Adrenal gland (tissue), 12 donors: ENCODE measurements around the gene COL1A2. TPM values are rescaled to one million over a fixed set of nuclear protein-coding genes. Genes with fewer than 3 reads are reported as not detected.

ENCODE experiments used
- DNase-seq, 7 donors: peaks; one replicate each; pipeline ENCODE4 v3.0.0-alpha.2; 2019 to 2020
- H3K27ac ChIP-seq, 5 donors: fragments of 200-600 bp; sonication (generic) in 4 of 5; 1 replicate in 3 of 5; 2 replicates in 2 of 5; pipeline versions ENCODE4 v1.5.1 to v1.8.0; 2016 to 2020; ENCODE audit warnings: mild to moderate bottlenecking in 1 of 5
- H3K27me3 ChIP-seq: fragments of 200-600 bp; 2 replicates; pipeline ENCODE4 v1.8.0; 2021
- H3K36me3 ChIP-seq, 2 donors: fragments of 200-600 bp; replicated peaks in 1 of 2; 1 replicate in 1 of 2; 2 replicates in 1 of 2; pipeline versions ENCODE4 v1.5.1 to v1.8.0; 2018 to 2022
- H3K4me1 ChIP-seq, 2 donors: fragments of 200-600 bp; replicated peaks in 1 of 2; 1 replicate in 1 of 2; 2 replicates in 1 of 2; pipeline versions ENCODE4 v1.5.1 to v1.8.0; 2018 to 2021
- H3K4me3 ChIP-seq, 4 donors: fragments of 200-600 bp; sonication (generic) in 3 of 4; one replicate each; pipeline ENCODE4 v1.5.1; 2016 to 2018
- H3K9me3 ChIP-seq, 3 donors: fragments of 200-600 bp; sonication (generic) in 1 of 3; replicated peaks in 1 of 3; 1 replicate in 2 of 3; 2 replicates in 1 of 3; pipeline versions ENCODE4 v1.5.1 to v1.8.0; 2016 to 2021
- CTCF ChIP-seq, 6 experiments: fragments of 450-650 bp in 4 of 6; fragments of 200-600 bp in 2 of 6; sonication (generic) in 1 of 6; IDR thresholded peaks; 1 replicate in 5 of 6; 2 replicates in 1 of 6; pipeline versions ENCODE4 v1.5.1 to v1.8.0; 2016 to 2021; ENCODE audit warnings: antibody characterized with exemption in 6 of 6, mild to moderate bottlenecking in 2 of 6, moderate library complexity in 1 of 6
- POLR2A ChIP-seq, 2 donors: fragments of 450-650 bp; IDR thresholded peaks; one replicate each; pipeline ENCODE4 v1.6.1; 2017; ENCODE audit warnings: antibody characterized with exemption in 2 of 2, mild to moderate bottlenecking in 2 of 2, moderate library complexity in 1 of 2
- WGBS, 4 donors: extraction: QIAGEN DNeasy Blood & Tissue Kit in 2 of 4; methylation state at CpG; one replicate each; pipeline versions ENCODE4 v1.1.5 to v1.1.7; 2013 to 2017; 5-methylcytosine and 5-hydroxymethylcytosine counted together
- intact Hi-C, 2 donors: fragments of 100-400 bp; cut with DNase I; formaldehyde crosslinking; loops; one replicate each; pipeline versions ENCODE4 v1.14.1 to v1.15.0; 2022 to 2023
- polyA plus RNA-seq, 3 donors: library from polyadenylated mRNA; stranded (reverse); fragments of 200-250 nt in 2 of 3; fragments of 350-450 nt in 1 of 3; fragmentation: Illumina TruSeq in 1 of 3; extraction: RNeasy Lipid Tissue Mini Kit (QIAGEN cat#74804) in 1 of 3; gene quantifications; one replicate each; pipeline ENCODE4 v1.2.3, GENCODE V29; 2013 to 2014
- total RNA-seq, 9 donors: library from RNA; depleted of rRNA in 4 of 9; stranded (reverse); fragments of >200 nt in 4 of 9; fragments of 120-200 nt in 1 of 9; fragmentation: NEBNext Ultra II Directional in 1 of 9; extraction: Animal tissue kit (Norgen Biotek cat#: 25700) in 1 of 9; gene quantifications; one replicate each; pipeline versions ENCODE4 v1.1.0 to v1.2.4, GENCODE V29; 2013 to 2023
- donor health status: healthy with polysubstance abuse.
- donor health status: Bipolar disorder and iron deficiency.
- donor health status: DM: yes; HTN: yes; CAD: no.
- donor health status: DM: no; HTN: no; CAD: no.
- donor health status: DM: no; HTN: no; CAD: no.
- donor health status: DM: yes; HTN: yes; CAD: no.

The COL1A2 gene
- total and polyA plus RNA-seq, 12 donors: 74.6 to 475 (median 182) TPM

GRCh38 chr7:94410413-94411187, 15.9 kb downstream of the COL1A2 start:
- intact Hi-C loops: no loop called here
- no peak for DNase-seq
- TF ChIP-seq CTCF (IDR thresholded peaks at IDR 0.05) (no peak), POLR2A (IDR thresholded peaks at IDR 0.05) (no peak)
- no peak overlapping the region for H3K4me3 ChIP-seq
- H3K9me3 ChIP-seq: no peaks in the 10 kb centered on the region
- H3K36me3 ChIP-seq: peaks cover 0 to 9% of the 10 kb centered on the region in 2 donors
- H3K27ac ChIP-seq: no peak overlapping the region
- H3K27me3 ChIP-seq: no peaks in the 10 kb centered on the region
- WGBS, 4 donors: 75 to 80% (median 79%) methylated on average over 6 of the region's 6 CpGs
- H3K4me1 ChIP-seq: no peaks in the 10 kb centered on the region

DNA sequence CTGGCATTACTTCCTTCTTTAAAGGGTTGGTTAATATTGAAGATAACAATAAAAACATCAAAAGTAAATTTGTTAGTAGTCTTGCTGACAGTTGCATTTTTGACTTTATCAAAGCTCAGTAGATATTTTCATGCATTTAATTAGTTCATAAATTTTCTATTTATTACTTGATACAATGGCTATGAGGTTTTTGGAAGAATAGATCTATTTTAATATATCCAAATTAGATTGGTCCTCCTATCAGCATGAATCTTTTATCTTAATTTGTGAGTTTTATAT, 16.4 kb downstream of the COL1A2 start:
- no peak for DNase-seq
- no peak for TF ChIP-seq POLR2A (IDR thresholded peaks at IDR 0.05)
- no peak for TF ChIP-seq CTCF (IDR thresholded peaks at IDR 0.05)
- Histone ChIP-seq H3K4me3 (no peak overlapping the region), H3K27ac (no peak overlapping the region), H3K36me3 (peaks cover 0 to 11% of the 10 kb centered on the region in 2 donors), H3K4me1 (no peaks in the 10 kb centered on the region), H3K9me3 (no peaks in the 10 kb centered on the region), H3K27me3 (no peaks in the 10 kb centered on the region)
- intact Hi-C loops: no loop called here

GRCh38 chr7:94412762-94413322, 18.1 kb downstream of the COL1A2 start:
- Histone ChIP-seq H3K36me3 (peaks cover 0 to 14% of the 10 kb centered on the region in 2 donors), H3K4me1 (no peaks in the 10 kb centered on the region), H3K9me3 (no peaks in the 10 kb centered on the region), H3K4me3 (no peak overlapping the region), H3K27me3 (no peaks in the 10 kb centered on the region), H3K27ac (no peak overlapping the region)
- intact Hi-C loops: no loop called here
- 58 to 70% (median 65%) methylated on average over 3 of the region's 3 CpGs for WGBS, 4 donors
- no peak for DNase-seq
- no peak for TF ChIP-seq POLR2A (IDR thresholded peaks at IDR 0.05)
- TF ChIP-seq CTCF (IDR thresholded peaks at IDR 0.05): no peak

DNA sequence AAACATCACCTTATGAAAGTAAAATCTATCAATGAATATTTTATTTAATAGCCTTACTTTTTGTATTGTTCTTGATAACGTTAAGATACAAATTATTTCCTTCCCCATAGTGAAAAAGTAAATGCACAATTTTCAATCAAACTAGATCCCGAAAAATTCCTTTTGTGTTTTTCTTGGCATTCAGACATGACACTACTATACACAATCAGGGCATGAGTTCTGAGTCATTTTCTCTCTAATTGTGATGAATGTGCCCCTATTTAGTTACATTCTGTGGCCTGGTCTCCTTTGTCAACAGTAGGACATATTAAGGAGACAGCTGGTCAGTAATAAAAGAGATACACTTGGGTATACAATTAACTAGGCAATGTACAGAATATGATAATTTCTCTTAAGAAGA, 19.8 kb downstream of the COL1A2 start:
- DNase-seq: no peak
- Histone ChIP-seq H3K9me3 (no peaks in the 10 kb centered on the region), H3K36me3 (peaks cover 0 to 22% of the 10 kb centered on the region in 2 donors), H3K4me1 (no peaks in the 10 kb centered on the region), H3K27me3 (no peaks in the 10 kb centered on the region), H3K4me3 (no peak overlapping the region), H3K27ac (no peak overlapping the region)
- no peak for TF ChIP-seq POLR2A (IDR thresholded peaks at IDR 0.05)
- no peak for TF ChIP-seq CTCF (IDR thresholded peaks at IDR 0.05)
- WGBS, 4 donors: 40 to 57% (median 43%) methylated on average over 2 of the region's 2 CpGs
- intact Hi-C loops: no loop called here
